ENCODE measurements around the gene ZNF646.
A peak's percentile ranks its signal among the peaks of the same experiment; 100 is the strongest.

Gene ZNF646

DNA sequence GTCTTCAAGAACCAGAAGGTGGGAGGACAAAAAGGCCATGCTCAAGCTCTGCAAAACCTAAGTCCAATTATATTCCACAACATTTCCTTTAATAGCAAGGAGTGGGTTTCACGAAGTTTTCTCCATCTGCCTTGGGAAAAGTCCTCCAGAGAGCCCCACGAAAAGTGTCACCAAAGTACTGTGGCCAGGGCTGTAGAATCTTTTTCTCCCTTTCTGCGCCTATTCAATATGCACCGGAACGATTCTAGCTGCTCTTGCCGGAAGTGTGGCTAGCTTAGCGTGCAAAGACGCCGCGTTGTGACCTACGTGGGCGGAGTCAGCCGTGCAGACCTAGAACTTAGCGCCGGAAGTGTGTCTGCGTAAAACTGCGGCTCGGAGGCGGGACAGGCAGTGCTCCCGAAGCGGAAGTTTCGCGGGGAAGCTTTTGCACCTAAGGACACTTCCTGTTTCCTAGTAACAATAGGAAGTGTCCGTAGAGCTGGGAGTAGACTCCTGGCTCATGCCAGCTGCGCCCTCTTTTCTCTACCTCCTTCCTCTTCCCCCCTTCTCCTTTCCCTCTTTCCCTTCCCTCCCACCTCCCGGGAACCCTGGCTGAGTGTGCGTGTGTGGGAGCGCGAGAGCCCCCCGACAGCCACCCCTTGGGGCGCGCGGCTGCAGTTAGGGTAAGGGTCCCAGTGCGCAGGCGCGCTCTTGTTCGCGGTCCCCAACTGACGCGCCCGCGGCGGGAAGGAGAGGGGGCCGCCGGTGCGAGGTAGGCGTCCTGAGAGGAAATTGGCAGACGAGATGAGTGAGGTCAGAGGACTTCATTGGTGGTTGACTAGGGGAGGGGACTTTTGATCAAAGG, at the start of gene ZNF646, which contains the start of gene ZNF668:
Gene ZNF646 (plus strand): TSS at position 453 of the 844 bp plus-strand sequence. CDS start 1,903 bp downstream, outside the sequence.
Gene ZNF668 (minus strand): TSS at position 271 of the 844 bp plus-strand sequence. CDS start 9,781 bp downstream, outside the sequence.
- peak; percentile 97 to 98 for DNase-seq

DNA sequence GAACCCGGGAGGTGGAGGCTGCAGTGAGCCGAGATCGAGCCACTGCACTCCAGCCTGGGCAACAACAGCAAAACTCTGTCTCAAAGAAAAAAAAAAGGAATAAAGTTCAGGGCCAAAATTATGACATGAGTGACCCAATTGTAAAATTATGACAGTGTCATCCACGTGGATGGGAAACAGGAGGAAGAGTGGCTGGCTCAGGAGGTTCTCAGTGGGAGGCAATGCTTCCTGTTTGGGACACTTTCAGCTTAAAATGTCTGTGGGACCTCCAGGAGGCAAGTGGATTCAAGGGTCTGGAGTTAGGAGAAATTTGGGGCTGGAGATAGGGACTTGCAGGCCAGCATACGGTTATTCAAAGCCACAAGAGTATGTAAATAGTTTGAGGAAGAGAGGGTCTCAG, 48.9 kb upstream of the ZNF646 start:
- no peak for DNase-seq

DNA sequence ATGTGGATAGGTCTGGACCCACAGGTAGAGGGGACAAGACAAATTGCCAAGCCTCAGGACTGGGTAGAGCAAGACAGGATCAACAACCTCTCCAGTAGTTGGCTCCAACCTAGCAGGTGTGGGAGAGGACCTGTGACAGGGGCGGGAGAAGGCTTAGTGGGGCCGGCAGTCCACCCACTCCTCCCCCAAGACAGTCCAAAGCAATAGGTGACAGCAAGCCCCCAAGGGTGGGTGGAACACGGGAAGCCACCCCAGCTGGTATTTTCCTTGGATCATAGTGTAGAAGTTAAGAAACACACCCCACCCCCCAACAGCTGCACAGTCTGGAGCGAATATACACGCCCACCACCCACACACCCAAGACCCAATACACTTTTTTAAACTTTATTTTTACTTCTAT, 45.0 kb upstream of the ZNF646 start:
- no peak for DNase-seq

DNA sequence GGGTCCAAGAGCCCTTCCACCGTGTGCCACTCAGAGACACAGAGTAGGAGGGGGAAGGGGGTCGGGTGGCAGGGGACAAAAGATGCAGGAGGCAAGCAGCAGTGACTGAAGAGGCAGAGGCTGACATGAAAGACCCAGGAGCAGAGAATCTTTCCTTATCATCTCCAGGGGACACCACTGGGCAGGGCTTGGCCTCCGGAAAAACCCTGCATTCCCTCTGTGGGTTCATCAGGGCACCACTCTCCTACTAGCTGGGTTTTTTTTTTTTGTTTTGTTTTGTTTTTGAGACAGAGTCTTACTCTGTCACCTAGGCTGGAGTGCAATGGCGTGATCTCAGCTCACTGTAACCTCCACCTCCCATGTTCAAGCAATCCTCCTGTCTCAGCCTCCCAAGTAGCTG, 42.9 kb upstream of the ZNF646 start:
- DNase-seq, result no peak

DNA sequence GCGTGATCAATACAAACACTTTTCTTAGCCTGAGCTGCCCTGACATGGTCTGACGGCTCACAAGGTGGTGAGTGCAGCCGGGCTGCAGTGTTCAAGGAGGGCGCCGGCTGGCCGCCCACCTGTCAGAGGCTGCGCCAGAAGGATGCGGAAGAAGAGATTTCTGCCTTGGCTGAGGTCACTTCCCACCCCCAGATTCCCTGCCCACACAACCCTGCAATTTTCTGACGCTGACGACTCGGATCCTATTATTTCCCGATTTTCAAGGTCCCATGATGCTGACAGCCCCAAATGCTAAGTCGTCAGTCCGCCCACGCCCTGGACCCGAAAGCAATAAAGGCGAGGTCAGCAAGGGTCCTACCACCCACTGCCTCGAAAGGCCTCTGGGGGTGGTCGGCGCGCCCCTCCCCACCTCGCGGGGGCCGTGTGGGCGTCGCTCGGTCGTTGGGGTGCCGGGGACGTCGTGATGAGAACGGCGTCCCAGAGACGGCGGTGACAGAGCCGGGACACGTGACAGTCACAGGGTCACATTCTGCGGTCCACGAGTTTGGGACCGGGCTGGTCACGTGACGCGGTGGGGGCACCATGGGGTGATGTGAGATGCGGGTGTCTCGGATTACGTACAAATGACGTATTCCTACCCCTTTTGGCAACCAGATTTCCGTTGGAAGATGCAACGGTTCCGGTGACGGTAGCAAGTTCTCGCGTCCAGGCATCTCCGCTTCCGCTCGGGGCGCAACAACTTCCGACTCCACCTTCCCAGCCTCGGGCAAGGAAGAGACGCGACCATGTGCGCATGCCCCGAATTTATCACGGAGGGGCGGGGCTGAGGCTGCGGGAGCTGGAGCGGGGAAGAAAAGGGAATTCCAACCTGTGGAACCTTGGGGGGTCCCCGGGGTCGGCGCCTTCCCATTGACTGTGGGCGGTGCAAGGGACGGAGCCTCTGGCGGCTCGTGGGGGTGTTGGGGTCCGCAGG, 41.2 kb upstream of the ZNF646 start, which contains the start of gene STX4:
Gene STX4 (plus strand): TSS at position 823 of the 973 bp plus-strand sequence. CDS start 248 bp downstream, outside the sequence.
- peak; percentile 97 to 98 for DNase-seq

GRCh38 chr16:31033709-31034492, 40.3 kb upstream of the ZNF646 start:
- DNase-seq, result peak; percentile 89 to 91

DNA sequence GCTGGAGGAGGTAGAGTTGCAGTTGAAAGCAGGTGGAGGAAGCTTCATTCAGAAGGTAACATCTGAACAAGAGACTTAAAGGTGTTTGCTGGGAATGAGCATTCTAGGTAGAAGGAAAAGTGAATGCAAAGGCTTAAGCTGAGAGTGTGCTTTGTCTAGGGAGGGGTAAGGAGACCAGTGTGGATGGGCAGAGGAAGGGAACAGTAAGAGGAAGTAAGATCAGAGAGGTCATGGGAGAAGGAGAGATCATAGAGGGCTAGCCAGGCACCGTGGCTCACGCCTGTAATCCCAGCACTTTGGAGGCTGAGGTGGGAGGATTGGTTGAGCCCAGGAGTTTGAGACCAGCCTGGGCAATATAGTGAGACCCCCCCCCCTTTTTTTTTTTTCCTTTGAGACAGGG, 37.5 kb upstream of the ZNF646 start:
- no peak for DNase-seq

DNA sequence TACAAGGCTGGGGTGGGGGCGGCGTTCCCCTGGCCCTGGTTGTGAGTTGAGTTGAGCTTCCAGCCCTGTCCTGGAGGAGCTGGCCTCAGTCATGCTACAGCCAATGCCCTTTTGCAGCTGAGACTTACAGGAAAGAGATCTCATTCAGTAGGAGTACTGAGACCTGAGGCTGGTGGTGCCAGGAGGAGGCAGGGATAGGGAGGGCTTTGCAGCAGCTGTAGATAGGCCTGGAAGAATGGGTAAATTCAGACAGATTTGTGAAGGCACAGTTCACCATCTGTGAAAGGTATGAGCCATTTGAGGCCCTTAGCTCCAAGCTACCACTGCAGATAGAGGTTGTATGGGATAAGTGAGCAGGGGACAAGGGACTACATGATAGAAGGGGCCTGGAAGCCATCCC, 35.2 kb upstream of the ZNF646 start:
- DNase-seq, result no peak

DNA sequence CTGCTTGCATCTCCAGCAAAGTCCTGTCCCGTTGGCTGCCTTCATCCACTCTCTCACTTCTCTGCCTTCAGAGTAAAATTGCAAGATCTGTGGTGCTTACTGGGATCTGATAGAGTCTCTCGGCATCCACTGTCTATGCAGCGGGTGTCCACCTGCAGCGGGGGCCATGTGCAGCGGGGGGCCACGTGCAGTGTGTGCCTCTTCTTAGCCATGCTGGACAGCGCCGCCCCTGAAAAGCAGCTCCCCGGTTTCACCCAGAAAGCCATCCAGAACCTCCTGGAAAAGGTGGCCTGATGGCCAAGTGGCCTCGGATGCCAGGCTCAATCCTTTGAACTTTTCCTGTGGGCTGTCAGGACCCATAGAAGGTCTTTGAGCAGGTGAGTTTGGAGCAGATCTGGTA, 31.4 kb upstream of the ZNF646 start:
- no peak for DNase-seq

DNA sequence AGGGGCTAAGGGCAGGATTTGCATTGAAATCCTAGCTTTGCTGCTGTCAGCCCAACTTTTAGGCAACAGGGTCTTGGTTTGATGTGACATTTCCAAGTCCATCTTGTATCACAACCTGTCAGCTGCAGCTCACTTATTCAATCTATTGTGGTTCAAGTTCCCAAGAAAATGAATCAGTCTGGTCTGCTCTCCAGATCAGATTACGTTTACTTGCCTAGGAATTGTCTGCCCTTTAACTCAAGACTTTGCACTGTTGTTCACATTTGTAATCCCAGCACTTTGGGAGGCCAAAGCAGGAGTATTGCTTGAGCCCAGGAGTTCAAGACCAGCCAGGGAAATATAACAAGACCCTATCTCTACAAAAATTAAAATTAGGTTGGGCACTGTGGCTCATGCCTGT, 30.9 kb upstream of the ZNF646 start:
- DNase-seq, result no peak

DNA sequence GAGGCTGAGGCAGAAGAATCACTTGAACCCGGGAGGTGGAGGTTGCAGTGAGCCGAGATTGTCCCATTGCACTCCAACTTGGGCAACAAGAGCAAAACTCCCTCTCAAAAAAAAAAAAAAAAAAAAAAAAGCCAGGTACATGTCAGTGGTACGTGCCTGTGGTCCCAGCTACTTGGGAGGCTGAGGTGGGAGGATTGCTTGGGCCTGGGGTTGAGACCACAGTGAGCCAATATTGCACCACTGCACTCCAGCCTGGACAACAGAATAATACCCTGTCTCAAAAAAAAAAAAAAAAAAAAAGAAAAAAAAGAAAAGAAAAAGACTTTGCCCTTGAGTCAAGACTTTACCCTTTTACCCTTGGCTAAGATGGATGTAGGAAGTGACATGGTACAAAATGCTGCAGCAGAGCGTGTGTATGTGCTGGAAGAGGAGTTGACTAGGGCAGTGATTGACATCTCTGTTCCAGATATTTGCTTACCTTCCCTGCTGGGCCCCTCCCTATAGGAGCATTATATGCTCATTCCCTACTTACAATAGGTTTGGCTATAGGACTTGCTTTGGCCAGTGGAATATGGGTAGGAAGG, 30.2 kb upstream of the ZNF646 start:
- no peak for DNase-seq

DNA sequence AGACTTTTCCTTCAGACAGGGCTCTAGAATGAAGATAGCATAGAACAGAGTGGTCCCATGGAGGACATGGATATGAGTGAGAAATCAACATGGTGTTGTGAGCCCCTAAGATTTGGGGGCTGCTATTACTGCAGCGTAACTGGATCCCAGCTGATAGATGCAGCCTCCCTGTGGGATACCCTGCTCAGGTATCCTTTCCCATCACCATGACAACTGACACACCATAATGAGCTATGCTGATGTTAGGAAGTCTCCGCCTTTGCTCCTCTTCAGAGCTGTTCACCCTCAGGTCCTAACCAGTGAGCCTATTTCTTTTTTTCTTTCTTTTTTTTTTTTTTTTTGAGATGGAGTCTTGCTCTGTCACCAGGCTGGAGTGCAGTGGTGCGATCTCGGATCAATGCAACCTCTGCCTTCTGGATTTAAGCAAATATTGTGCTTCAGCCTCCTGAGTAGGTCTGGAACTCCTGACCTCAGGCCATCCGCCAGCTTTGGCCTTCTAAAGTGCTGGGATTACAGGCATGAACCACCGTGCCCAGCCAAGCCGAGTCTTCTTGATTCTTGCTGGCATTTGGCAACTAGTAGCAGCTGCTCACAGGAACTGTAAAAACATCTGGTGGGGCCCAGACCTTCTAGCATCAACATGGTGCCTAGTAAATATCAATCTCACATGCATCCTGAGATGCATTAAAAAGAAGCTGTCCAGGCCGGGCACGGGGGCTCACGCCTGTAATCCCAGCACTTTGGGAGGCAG, 23.8 kb upstream of the ZNF646 start:
- no peak for DNase-seq

GRCh38 chr16:31052114-31052513, 22.1 kb upstream of the ZNF646 start:
- DNase-seq, result no peak

GRCh38 chr16:31055613-31056012, 18.6 kb upstream of the ZNF646 start:
- no peak for DNase-seq

DNA sequence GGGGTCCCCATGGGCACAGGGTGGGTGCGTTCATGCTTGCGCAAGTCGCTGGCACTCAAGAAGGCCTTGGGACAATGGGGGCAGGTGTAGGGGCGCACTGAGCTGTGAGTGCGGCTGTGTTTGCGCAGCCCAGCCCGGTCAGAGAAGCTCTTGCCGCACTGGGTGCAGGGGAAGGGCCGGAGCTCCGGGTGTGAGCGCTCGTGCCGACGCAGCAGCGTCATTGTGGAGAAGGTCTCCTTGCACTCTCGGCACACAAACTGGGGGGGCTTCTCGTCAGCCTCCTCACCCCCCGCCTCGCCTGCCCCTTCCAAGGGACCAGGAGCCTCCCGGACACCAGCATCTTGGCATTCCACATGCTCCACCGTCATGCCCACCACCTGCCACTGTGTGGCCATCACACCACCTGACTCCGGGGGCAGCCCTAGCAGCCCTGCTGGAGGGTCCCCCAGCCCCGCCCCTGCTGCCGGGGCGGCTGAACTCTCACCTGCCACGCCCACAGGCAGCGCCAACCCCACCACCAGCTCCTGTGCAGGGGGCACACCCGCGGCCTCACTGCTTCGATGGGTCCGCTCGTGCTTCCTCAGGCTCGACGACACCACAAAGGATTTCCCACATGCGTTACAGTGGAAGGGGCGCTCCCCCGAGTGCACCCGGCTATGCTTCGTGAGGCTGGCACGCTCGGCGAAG, 13.0 kb upstream of the ZNF646 start:
- no peak for DNase-seq

- no peak for DNase-seq
Measured at GRCh38 chr16:31061813-31062440, 12.3 kb upstream of the ZNF646 start.

DNA sequence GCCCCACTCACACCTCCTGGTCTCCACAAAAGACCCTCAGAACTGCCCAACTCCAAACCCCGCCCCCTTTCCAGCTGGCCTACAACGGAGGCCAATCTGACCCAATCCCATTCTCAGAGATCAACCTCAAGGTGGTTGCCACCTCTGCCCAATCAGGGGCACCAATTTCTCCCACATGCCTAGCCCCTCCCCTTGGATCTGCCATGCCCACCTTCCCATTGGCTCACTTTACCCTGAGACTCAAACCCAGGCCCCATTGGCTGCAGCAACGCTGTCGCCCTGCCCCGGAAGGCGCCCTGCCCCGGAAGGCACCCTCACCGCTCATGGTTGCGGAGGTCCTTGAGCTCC, 10.8 kb upstream of the ZNF646 start:
- no peak for DNase-seq

DNA sequence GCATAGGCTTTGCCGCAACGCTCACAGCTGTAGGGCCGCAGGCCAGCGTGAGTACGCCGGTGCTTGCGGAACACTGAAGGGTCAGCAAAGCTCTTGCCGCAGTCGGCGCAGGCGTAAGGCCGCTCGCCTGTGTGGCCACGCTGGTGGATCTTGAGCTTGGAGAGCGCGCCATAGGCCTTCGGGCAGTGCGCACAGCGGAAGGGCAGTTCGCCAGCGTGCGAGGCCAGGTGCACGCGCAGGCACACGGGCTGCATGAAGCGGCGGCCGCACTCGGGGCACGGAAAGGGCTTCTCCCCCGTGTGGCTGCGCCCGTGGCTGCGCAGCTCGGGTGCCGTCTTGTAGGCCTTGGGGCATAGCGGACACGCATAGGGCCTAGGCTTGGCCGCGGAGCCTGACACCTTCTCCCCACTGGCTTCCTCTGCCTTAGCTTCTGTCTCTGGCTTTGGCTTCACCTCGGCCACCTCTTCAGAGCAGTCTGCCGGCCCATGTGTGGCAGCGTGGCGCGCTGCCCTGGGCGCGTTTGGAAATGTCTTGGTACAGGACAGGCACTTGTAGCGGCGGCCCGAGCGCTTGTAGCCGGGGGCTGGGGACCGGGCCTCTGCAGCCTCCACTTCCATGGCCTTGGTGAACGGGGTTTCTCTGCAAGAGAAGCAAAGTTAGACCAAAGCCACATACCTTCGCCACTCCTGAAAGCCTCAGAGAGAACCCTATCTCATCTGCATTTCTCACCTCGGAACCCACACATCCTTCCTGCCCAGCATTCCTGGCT, 10.2 kb upstream of the ZNF646 start:
- no peak for DNase-seq

DNA sequence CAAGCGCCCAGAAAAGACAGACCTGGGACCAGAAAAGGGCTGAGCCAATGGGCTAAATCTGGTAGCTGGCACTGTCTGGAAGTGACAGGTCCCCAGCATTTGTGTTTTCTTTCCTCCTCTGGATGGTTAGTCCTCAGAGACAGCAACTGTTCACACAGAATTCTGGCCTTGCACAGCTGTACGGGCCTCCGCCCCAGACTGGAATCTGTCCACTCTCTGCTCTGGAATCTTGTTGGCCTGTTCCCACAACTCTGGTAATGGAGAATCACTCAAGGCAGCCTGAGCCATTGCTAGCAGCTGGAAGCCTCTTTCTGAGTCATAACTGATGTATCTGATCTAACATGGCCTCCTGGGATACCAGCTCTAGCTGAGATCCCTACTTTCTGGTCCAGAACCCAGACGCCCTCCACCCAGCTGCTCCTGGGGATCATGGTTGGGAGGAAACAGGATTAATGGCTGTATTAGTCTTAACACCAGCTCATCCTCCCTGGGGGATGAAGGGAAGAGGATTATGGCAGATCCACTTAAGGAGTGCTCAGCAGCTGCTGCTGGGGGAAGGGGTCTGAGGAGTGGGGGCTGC, 9.2 kb upstream of the ZNF646 start:
- no peak for DNase-seq
